GM12878 (cell line): ENCODE data around the gene SEL1L3. TPM values are rescaled to one million over a fixed set of nuclear protein-coding genes. Genes with fewer than 3 reads are reported as not detected.

Experiments used
- ATAC-seq: fragments of 200-7000 bp; cut with Tn5 transposase; 3 replicates; pipeline ENCODE4 v1.9.1; 2020; ENCODE audit warnings: mild to moderate bottlenecking, moderate library complexity
- BruUV-seq: library from RNA; stranded (reverse); fragments of 400-500 nt; replicated peaks from 2 replicates; lab custom pipeline; 2021; lab: Mats Ljungman, UMichigan
- CTCF ChIA-PET: fragments of 300-600 bp; sonication (Branson Sonifier 250); formaldehyde crosslinking; extraction: SDS; loops from one replicate; lab custom pipeline; 2021; ENCODE audit warnings: inconsistent platforms; lab: Yijun Ruan, JAX
- POLR2A ChIA-PET: fragments of 350-600 bp; formaldehyde crosslinking; extraction: SDS; loops from one replicate; lab custom pipeline; 2021; ENCODE audit warnings: inconsistent platforms; lab: Charles Lee
- RAD21 ChIA-PET: fragments of 300-600 bp; sonication (Branson Sonifier 250); formaldehyde crosslinking; loops from one replicate; lab custom pipeline; 2023; ENCODE audit warnings: antibody characterized with exemption; ENCODE audit not compliant: unreplicated experiment; lab: Charles Lee
- SMC1A ChIA-PET: fragments of 300-600 bp; sonication (Branson Sonifier 250); formaldehyde crosslinking; loops from one replicate; lab custom pipeline; 2023; ENCODE audit not compliant: unreplicated experiment, uncharacterized antibody; lab: Charles Lee
- DNase-seq: peaks from one replicate; pipeline ENCODE4 v3.0.0-alpha.2; 2011; ENCODE audit warnings: low read depth, low spot score
- FAIRE-seq: peaks from 3 replicates; lab custom pipeline; 2011; peaks lifted over from hg19 to GRCh38; lab: Jason Lieb, UNC
- H2AFZ ChIP-seq: 2 replicates; pipeline ENCODE4 v1.6.0; 2011; ENCODE audit warnings: low read depth, low read length, control low read depth; ENCODE audit not compliant: control insufficient read depth
- H3K27ac ChIP-seq: 2 replicates; pipeline ENCODE4 v1.5.1; 2011; ENCODE audit warnings: control low read depth; ENCODE audit not compliant: control insufficient read depth, insufficient read depth
- H3K27me3 ChIP-seq, 2 experiments: replicated peaks in 1 of 2; 2 replicates each; pipeline versions ENCODE4 v1.6.0 to v1.6.1; 2011; ENCODE audit warnings: low read length in 1 of 2; ENCODE audit not compliant: control insufficient read depth in 2 of 2, insufficient read depth in 2 of 2
- H3K36me3 ChIP-seq, 2 experiments: 2 replicates each; pipeline ENCODE4 v1.5.1; 2011; ENCODE audit warnings: low read length in 1 of 2; ENCODE audit not compliant: control insufficient read depth in 2 of 2, insufficient read depth in 2 of 2
- H3K4me1 ChIP-seq: 2 replicates; pipeline ENCODE4 v1.6.1; 2011; ENCODE audit warnings: mild to moderate bottlenecking, low read length, moderate library complexity, mixed read lengths; ENCODE audit not compliant: control insufficient read depth, insufficient read depth
- H3K4me2 ChIP-seq: 2 replicates; pipeline ENCODE4 v1.6.0; 2011; ENCODE audit warnings: control low read depth; ENCODE audit not compliant: control insufficient read depth, insufficient read depth
- H3K4me3 ChIP-seq: fragments of 200-600 bp; sonication (generic); 2 replicates; pipeline ENCODE4 v1.5.1; 2016
- H3K79me2 ChIP-seq: 2 replicates; pipeline ENCODE4 v1.6.0; 2011; ENCODE audit warnings: low read length; ENCODE audit not compliant: control insufficient read depth, insufficient read depth
- H3K9ac ChIP-seq: 2 replicates; pipeline ENCODE4 v1.8.0; 2011; ENCODE audit warnings: low read length, control low read depth, mixed read lengths; ENCODE audit not compliant: control insufficient read depth, insufficient read depth
- H3K9me3 ChIP-seq: replicated peaks from 3 replicates; pipeline ENCODE4 v1.5.1; 2011; ENCODE audit warnings: mild to moderate bottlenecking, low read length; ENCODE audit not compliant: control insufficient read depth, insufficient read depth
- H4K20me1 ChIP-seq: 2 replicates; pipeline ENCODE4 v1.6.0; 2011; ENCODE audit not compliant: control insufficient read depth, insufficient read depth
- ATF2 ChIP-seq: IDR thresholded peaks from 2 replicates; pipeline ENCODE4 v1.6.1; 2012; ENCODE audit warnings: low read length, inconsistent platforms
- BCL3 ChIP-seq: IDR thresholded peaks from 2 replicates; pipeline ENCODE4 v1.6.1; 2011; ENCODE audit warnings: borderline replicate concordance, low read depth, mild to moderate bottlenecking, moderate library complexity, low read length; ENCODE audit not compliant: insufficient read depth, poor library complexity, severe bottlenecking
- BCLAF1 ChIP-seq: fragments of 450-650 bp; IDR thresholded peaks from 2 replicates; pipeline ENCODE4 v1.6.1; 2017; ENCODE audit warnings: antibody characterized with exemption, mild to moderate bottlenecking, moderate library complexity
- IKZF2 ChIP-seq, 2 experiments: fragments of 450-650 bp; IDR thresholded peaks; 2 replicates each; pipeline ENCODE4 v1.6.1; 2017; ENCODE audit warnings: mild to moderate bottlenecking in 2 of 2, moderate library complexity in 2 of 2
- RUNX3 ChIP-seq: IDR thresholded peaks from 2 replicates; pipeline ENCODE4 v1.6.1; 2012; ENCODE audit warnings: low read length, inconsistent platforms
- SMARCA5 ChIP-seq: fragments of 450-650 bp; IDR thresholded peaks from 2 replicates; pipeline ENCODE4 v1.6.1; 2017; ENCODE audit warnings: mild to moderate bottlenecking
- TAF1 ChIP-seq: IDR thresholded peaks from 2 replicates; pipeline ENCODE4 v1.6.1; 2011; ENCODE audit warnings: mild to moderate bottlenecking, low read depth, low read length, borderline replicate concordance
- WGBS: methylation state at CpG from one replicate; pipeline ENCODE4 v1.1.6; 2016; ENCODE audit warnings: low lambda C conversion rate; ENCODE audit not compliant: insufficient replicate concordance, insufficient coverage; ENCODE audit errors: missing lambda C conversion rate; 5-methylcytosine and 5-hydroxymethylcytosine counted together
- in situ Hi-C: fragments of 300-500 bp; cut with MboI; formaldehyde crosslinking; loops from 9 replicates; pipeline ENCODE4 v1.14.3; 2018; ENCODE audit warnings: mixed read lengths
- intact Hi-C: fragments of 100-400 bp; cut with micrococcal nuclease; formaldehyde crosslinking; loops from one replicate; pipeline ENCODE4 v1.14.2; 2022; ENCODE audit not compliant: unreplicated experiment
- polyA plus RNA-seq, 11 experiments: library from polyadenylated mRNA; depleted of rRNA in 4 of 11; unstranded in 6 of 11; stranded (reverse) in 5 of 11; fragments of >200 nt; fragmentation: Nextera tagmentation in 4 of 11; fragmentation: Illumina TruSeq in 1 of 11; extraction: Ambion mirVana in 4 of 11; extraction: Trizol in 1 of 11; gene quantifications; 1 replicate in 1 of 11; 2 replicates in 10 of 11; pipeline versions ENCODE4 v1.2.1 to v1.2.3, GENCODE V29; 2011 to 2016; ENCODE audit warnings: inconsistent platforms in 2 of 11, missing spikeins in 2 of 11, low read depth in 1 of 11
- total RNA-seq, 4 experiments: library from RNA; depleted of rRNA in 3 of 4; stranded (reverse); fragments of >200 nt in 3 of 4; fragmentation: Illumina TruSeq in 1 of 4; extraction: Trizol in 1 of 4; gene quantifications; 2 replicates each; pipeline versions ENCODE4 v1.2.1 to v1.2.3, GENCODE V29; 2013 to 2021

The SEL1L3 gene
- total and polyA plus RNA-seq, 10 of the 15 experiments (the other 5 are each of a cell fraction or from before 2014, with no cell fraction given), result 20.4 to 82.2 (median 47.3) TPM

- H3K36me3 ChIP-seq, result no peaks in the 10 kb centered on the region
- no peaks in the 10 kb centered on the region for H3K9me3 ChIP-seq
- no peak overlapping the region for H2AFZ ChIP-seq
- no peak overlapping the region for H3K9ac ChIP-seq
- FAIRE-seq, result no peak
- no peaks in the 10 kb centered on the region for H3K4me1 ChIP-seq
- no peak overlapping the region for H3K4me3 ChIP-seq
- ATAC-seq, result no peak
- intact Hi-C loops (no loop called here), in situ Hi-C loops (no loop called here)
- WGBS, result 13% methylated on average over 3 of the region's 3 CpGs
- CTCF ChIA-PET, result no interaction called here
- no peak overlapping the region for H3K4me2 ChIP-seq
- H3K27me3 ChIP-seq, result no peaks in the 10 kb centered on the region
- DNase-seq, result no peak
- H3K27ac ChIP-seq, result no peak overlapping the region
- no peak for TF ChIP-seq SMARCA5
- no peak for TF ChIP-seq IKZF2 (IDR thresholded peaks at IDR 0.05)
- no peak for TF ChIP-seq BCLAF1
- no peak for TF ChIP-seq ATF2
- TF ChIP-seq TAF1, result no peak
- TF ChIP-seq BCL3, result no peak
- TF ChIP-seq RUNX3, result no peak
- H3K79me2 ChIP-seq, result no peaks in the 10 kb centered on the region
- BruUV-seq, result no TSS peak
- SMC1A ChIA-PET, result no interaction called here
- RAD21 ChIA-PET, result no interaction called here
- no peaks in the 10 kb centered on the region for H4K20me1 ChIP-seq
- POLR2A ChIA-PET, result interaction anchor here (0.6 kb wide), 2 partner anchors 21 to 208 kb away, joined by 3 to 4 read pairs; no protein-coding TSS in a partner anchor
Observed at GRCh38 chr4:25703731-25704388, 158.9 kb downstream of the SEL1L3 start.
